Left forelimb (tissue), 1 donor: ENCODE measurements around the gene CADM3.

ENCODE experiments used
- DNase-seq: peaks from one replicate; pipeline ENCODE4 v3.0.0-alpha.2; 2018; ENCODE audit warnings: low spot score

CADM3 gene

DNA sequence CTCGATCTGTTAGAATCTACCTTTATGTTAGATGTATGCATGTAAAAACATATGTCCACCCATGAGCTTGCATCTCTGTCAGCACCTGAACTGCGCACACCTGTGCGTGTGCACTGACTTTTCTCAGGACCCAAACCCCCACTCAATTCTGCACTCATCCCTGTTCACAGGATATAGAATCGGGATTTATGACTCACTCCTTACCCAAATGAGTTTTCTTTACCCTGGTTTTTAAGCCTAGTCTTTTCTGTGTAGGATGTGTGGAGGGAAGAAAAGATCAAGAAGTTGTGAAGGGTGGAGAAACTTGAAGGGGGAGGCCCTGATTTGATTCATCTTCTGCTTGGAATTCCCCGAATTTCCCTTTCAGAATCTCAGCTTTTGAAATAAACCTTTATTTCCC is 35.7 kb downstream of the CADM3 start:
- DNase-seq, result no peak

DNA sequence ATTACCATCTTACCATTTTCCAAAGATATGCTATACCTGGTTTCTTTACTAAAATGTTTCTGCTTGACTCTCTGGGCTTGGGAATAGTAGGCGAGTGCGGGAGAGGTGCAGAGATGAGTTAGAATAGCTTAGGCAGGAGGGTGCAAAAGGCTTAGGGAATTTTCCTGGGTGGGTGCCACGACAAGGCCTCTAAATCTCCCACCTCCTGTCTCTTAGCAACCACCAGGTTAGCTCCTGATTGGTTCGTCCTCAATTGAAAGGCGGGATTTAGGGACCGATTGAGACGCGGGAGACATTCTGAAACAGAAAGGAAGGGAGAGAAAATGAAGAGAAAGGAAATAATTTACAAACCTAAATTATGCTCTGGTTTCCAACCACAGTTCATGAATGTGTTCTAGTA is 36.4 kb downstream of the CADM3 start:
- no peak for DNase-seq

- no peak for DNase-seq
Observed at GRCh38 chr1:159208175-159208825, 36.9 kb downstream of the CADM3 start.

DNA sequence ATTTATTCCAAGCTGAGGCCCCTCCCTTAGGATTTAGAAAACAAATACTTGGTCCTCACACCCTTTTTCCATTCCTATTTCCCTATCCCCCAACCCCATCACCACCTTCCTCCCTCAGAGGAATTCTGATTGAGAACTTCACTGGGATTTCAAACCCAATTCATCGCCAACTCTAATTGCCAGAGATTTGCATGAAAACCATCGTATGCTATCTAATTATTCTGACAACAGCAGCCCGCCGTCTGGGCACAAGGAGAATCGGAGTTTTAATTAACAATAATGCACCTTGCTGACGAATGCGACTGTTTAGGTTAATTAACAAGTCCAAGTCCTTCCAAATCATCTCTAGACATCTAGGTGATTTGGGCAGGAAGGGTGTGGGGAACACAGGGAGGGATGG is 37.6 kb downstream of the CADM3 start:
- no peak for DNase-seq

DNA sequence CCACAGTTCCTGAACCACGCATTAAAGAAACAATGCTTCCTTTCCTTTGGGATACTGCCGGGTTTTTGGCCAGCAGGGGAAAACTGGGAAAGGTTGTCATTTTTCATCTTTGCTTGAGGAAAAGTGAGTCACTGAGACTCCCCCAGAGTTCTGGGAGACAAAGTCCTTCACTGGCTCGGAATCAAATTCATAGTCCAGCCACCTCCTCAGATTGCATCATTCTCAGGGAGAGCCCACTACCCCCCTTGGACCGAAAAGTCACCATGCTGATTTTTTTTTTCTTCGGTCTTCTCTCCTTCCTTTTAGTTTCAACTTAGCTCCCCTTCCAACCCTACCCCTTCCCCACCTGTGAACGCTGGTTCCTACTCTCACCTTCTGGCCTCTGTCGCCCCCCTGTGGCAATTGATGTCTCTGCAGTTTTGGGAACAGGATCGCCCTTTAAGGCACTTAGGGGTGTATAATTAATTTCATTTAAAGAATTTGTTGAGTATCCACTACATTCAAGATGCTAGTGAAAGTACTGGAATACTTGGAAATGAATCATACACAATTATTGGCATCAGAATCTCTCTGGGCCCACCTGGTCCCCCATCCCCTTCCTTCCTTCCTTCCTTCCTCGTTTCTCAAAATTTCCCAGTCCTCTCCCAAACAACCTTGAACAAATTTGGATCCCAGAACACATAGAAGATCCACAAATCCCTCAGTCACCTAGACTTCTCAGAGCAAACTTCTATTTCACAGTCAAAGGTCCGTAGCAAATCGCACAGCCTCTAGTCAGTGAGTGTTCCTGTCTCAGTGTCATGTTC is 40.1 kb downstream of the CADM3 start:
- DNase-seq, result no peak

- DNase-seq, result no peak
Observed at GRCh38 chr1:159212596-159212995, 41.2 kb downstream of the CADM3 start.

GRCh38 chr1:159214149-159214760 is 42.8 kb downstream of the CADM3 start:
- DNase-seq, result no peak

- DNase-seq, result no peak
Observed at GRCh38 chr1:159218649-159219636, 47.5 kb downstream of the CADM3 start.

GRCh38 chr1:159222075-159222865 is 50.9 kb downstream of the CADM3 start:
- DNase-seq, result no peak

- no peak for DNase-seq
Observed at GRCh38 chr1:159223004-159223403, 51.6 kb downstream of the CADM3 start.

DNA sequence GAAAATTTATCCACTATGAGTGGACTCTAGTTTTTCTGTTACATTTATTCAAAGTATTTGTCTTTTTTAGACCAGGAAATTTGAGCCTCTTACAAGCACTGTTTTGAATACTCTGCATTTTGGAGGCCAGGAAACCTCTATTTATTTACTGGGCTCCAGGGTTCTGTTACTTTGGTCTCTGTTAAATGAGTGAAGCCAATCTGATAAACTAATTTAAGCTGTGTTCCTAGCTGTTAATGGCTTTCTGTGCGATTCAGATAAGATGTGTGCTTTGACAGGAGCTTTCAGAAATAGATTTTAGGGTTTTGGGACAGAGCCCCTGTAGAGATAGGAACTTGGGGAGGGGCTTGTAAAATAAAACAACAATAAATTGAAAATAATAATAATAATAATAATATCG is 57.1 kb downstream of the CADM3 start:
- no peak for DNase-seq

- DNase-seq, result no peak
Observed at GRCh38 chr1:159229260-159229885, 58.0 kb downstream of the CADM3 start.

DNA sequence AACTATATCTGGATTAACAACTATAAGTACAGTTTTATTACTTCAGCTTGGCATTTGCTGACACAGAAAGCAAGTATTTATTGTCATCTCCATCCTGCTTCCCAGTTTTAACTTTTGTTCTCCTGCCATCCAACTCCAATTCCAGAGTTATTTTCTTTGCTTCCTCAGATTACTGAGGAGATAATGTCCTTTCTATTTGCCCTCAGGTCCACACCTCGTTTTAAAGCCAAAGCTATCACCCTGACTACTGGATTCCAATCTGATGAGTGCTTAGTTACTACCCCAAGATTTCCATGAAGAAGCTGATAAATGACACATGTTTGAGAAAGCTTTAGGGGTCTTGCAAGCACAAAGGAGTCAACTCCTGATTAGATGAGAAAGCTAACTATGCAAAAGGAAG is 58.5 kb downstream of the CADM3 start:
- no peak for DNase-seq

GRCh38 chr1:159239551-159240220 is 68.3 kb downstream of the CADM3 start:
- DNase-seq, result no peak

DNA sequence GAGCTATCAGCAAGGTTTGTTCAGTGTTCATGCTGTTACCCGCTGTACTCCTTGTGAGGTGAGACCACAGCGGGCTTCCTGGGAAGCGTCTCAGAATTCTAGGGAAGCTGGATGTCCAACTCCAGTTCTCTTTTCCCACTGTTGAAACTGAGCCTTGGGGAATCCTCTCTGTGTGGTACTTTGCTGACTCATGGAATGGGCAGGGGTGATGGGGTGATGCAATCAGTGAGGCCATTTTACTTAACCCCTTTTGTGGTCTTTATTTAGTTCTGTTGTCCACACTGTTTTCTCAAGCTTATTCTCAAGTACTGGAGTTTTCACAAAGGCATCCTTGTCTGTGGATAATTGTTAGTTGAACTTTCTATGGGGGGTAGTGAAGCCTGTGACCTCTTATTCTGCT is 75.9 kb downstream of the CADM3 start:
- DNase-seq, result no peak

GRCh38 chr1:159248311-159248710 is 76.9 kb downstream of the CADM3 start:
- no peak for DNase-seq

- no peak for DNase-seq
Observed at GRCh38 chr1:159250638-159251216, 79.3 kb downstream of the CADM3 start.
